Aorta (tissue), 5 donors: ENCODE results near the gene HLCS. TPM values are rescaled to one million over a fixed set of nuclear protein-coding genes. Genes with fewer than 3 reads are reported as not detected.

Experiments
- ATAC-seq: fragments of 200-7000 bp; cut with Tn5 transposase; one replicate; pipeline ENCODE4 v1.9.1; 2022; ENCODE audit warnings: moderate library complexity; ENCODE audit not compliant: low FRiP score
- DNase-seq, 2 donors: peaks; one replicate each; pipeline ENCODE4 v3.0.0-alpha.2; 2020
- H3K27ac ChIP-seq, 2 donors: one replicate each; pipeline ENCODE4 v1.5.1; 2013; ENCODE audit warnings: low read length in 2 of 2, mild to moderate bottlenecking in 2 of 2, moderate library complexity in 2 of 2, control low read depth in 1 of 2, inconsistent platforms in 1 of 2, low read depth in 1 of 2
- H3K27me3 ChIP-seq, 2 donors: one replicate each; pipeline ENCODE4 v1.6.1; 2013; ENCODE audit warnings: control low read depth in 1 of 2, low read length in 1 of 2, mild to moderate bottlenecking in 1 of 2, moderate library complexity in 1 of 2; ENCODE audit not compliant: insufficient read depth in 2 of 2, control insufficient read depth in 1 of 2
- H3K36me3 ChIP-seq, 2 donors: one replicate each; pipeline ENCODE4 v1.6.1; 2013; ENCODE audit warnings: control low read depth in 1 of 2, low read length in 1 of 2, mild to moderate bottlenecking in 1 of 2; ENCODE audit not compliant: insufficient read depth in 2 of 2, control insufficient read depth in 1 of 2
- H3K4me1 ChIP-seq, 2 donors: one replicate each; pipeline ENCODE4 v1.6.1; 2013; ENCODE audit warnings: low read length in 2 of 2, control low read depth in 1 of 2, mild to moderate bottlenecking in 1 of 2, moderate library complexity in 1 of 2; ENCODE audit not compliant: insufficient read depth in 2 of 2, control insufficient read depth in 1 of 2
- H3K4me3 ChIP-seq, 2 donors: one replicate each; pipeline ENCODE4 v1.5.1; 2013; ENCODE audit warnings: low read length in 2 of 2, control low read depth in 1 of 2, mild to moderate bottlenecking in 1 of 2
- H3K9me3 ChIP-seq: one replicate; pipeline ENCODE4 v1.6.1; 2013; ENCODE audit warnings: mild to moderate bottlenecking, low read length; ENCODE audit not compliant: control insufficient read depth
- WGBS, 2 donors: extraction: QIAGEN DNeasy Blood & Tissue Kit; methylation state at CpG; one replicate each; pipeline ENCODE4 v1.1.7; 2013; 5-methylcytosine and 5-hydroxymethylcytosine counted together
- intact Hi-C, 2 donors: fragments of 100-400 bp; cut with DNase I; formaldehyde crosslinking; loops; one replicate each; pipeline versions ENCODE4 v1.14.2 to v1.15.0; 2022
- polyA plus RNA-seq, 2 donors: library from polyadenylated mRNA; stranded (reverse); fragments of 200-250 nt; gene quantifications; one replicate each; pipeline ENCODE4 v1.2.3, GENCODE V29; 2013
- total RNA-seq, 2 donors: library from RNA; stranded (reverse); fragmentation: NEBNext Ultra II Directional; extraction: Animal tissue kit (Norgen Biotek cat#: 25700); gene quantifications; one replicate each; pipeline ENCODE4 v1.2.1, GENCODE V29; 2021
- donor health status: healthy with polysubstance abuse.
- donor health status: Bipolar disorder and iron deficiency.
- donor health status: DM: no; HTN: no; CAD: no.
- donor health status: DM: no; HTN: no; CAD: no.
- donor health status: DM: yes; HTN: yes; CAD: no.

HLCS gene
- total and polyA plus RNA-seq, 4 donors = 2.1 to 19.7 (median 10.6) TPM

DNA sequence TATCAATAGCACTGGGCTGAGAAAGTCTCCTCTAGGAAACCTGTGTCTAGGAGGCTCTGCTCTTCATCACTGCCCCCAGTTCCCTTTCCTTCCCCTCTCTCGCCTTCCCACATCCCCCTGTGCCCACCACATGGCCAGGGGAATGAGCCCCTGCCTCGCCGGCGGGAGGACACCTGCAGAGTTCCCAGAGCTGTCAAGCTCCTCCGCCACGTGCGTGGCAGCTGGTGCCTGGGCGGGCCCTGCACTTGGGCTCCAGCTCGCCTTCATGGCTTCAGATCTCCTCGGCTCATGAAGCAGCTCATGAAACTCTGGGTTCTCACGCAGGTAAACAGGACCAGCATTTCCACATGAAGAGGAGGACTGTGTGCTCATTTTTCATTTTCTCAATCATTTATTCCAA lies 204.8 kb downstream of the HLCS start:
- Histone ChIP-seq H3K27ac (no peak overlapping the region), H3K36me3 (peaks cover 4 to 5% of the 10 kb centered on the region in 2 donors), H3K4me1 (no peaks in the 10 kb centered on the region), H3K9me3 (no peaks in the 10 kb centered on the region), H3K4me3 (no peak overlapping the region), H3K27me3 (no peaks in the 10 kb centered on the region)
- intact Hi-C loops = no loop called here
- DNase-seq (no peak), ATAC-seq (no peak)
- 91 to 94% methylated on average over 11 of the region's 11 CpGs for WGBS, 2 donors

GRCh38 chr21:36759348-36760083 lies 207.0 kb downstream of the HLCS start:
- no peaks in the 10 kb centered on the region for H3K9me3 ChIP-seq
- peaks cover 4 to 11% of the 10 kb centered on the region in 2 donors for H3K36me3 ChIP-seq
- DNase-seq (no peak), ATAC-seq (no peak)
- intact Hi-C loops = no loop called here
- no peaks in the 10 kb centered on the region for H3K27me3 ChIP-seq
- H3K4me3 ChIP-seq = no peak overlapping the region
- WGBS, 2 donors = 80 to 81% methylated on average over 12 of the region's 12 CpGs
- no peak overlapping the region for H3K27ac ChIP-seq
- no peaks in the 10 kb centered on the region for H3K4me1 ChIP-seq

DNA sequence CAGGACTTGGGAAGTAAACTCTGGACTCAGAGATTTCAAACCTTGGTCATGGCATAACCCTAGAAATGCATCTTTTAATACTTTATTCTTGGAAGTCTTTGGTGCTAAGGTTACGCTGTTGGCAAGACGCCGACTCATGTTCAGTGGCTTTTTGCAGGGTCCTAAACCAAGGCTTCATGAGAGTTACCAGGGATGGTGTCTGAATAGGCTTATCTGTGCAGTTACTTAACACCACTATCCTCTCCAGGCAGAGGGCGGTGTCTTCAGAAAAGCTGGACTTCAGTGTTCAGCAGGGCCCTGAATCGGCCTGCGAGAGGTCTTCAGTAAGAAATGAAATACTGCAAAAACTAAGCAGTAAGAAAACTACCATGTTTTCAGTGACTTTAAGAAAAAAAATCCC lies 209.3 kb downstream of the HLCS start:
- H3K4me1 ChIP-seq = no peaks in the 10 kb centered on the region
- H3K27ac ChIP-seq = no peak overlapping the region
- DNase-seq (no peak), ATAC-seq (no peak)
- H3K27me3 ChIP-seq = no peaks in the 10 kb centered on the region
- H3K9me3 ChIP-seq = no peaks in the 10 kb centered on the region
- no peak overlapping the region for H3K4me3 ChIP-seq
- intact Hi-C loops = no loop called here
- 95 to 97% methylated on average over 6 of the region's 6 CpGs for WGBS, 2 donors
- H3K36me3 ChIP-seq = peaks cover 4 to 11% of the 10 kb centered on the region in 2 donors

- H3K27ac ChIP-seq = no peak overlapping the region
- H3K4me1 ChIP-seq = no peaks in the 10 kb centered on the region
- WGBS, 2 donors = 86 to 90% methylated on average over 7 of the region's 7 CpGs
- no peak overlapping the region for H3K4me3 ChIP-seq
- no peaks in the 10 kb centered on the region for H3K27me3 ChIP-seq
- H3K36me3 ChIP-seq = peaks cover 4 to 11% of the 10 kb centered on the region in 2 donors
- intact Hi-C loops = no loop called here
- H3K9me3 ChIP-seq = no peaks in the 10 kb centered on the region
- DNase-seq (no peak), ATAC-seq (no peak)
Measured at GRCh38 chr21:36756527-36756926, 209.9 kb downstream of the HLCS start.

DNA sequence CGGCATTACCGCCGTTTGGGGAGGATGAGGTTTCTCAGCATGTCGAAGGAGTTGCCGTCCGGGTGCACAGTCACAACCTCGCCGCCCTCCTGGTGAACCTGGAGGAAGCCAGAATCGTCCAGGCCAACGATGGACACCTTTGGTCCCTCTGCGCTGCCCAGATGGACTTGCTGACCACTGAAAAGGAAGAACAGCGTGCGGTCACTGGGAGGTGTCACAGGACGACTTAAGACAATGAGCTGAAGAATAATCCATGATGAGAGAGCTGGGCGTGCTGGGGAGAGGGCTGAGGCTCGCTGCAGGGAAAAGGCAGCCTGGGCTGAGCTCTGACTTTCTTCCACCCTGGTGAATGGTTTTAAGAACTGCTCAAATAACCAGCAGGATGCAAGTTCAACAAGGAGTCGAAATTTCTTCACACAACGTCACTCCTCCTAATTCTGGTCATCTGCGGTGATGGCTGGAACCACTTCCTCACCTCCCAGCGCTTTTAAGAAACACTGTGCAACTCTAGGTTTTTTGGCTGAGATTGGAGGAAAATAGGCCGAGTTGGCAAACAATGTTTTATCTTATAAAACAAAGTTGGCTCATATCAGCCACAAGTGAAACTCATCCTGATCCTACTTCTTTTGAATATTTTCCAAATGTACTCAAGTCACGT lies 212.1 kb downstream of the HLCS start:
- Histone ChIP-seq H3K27me3 (no peaks in the 10 kb centered on the region), H3K36me3 (peaks cover 0 to 11% of the 10 kb centered on the region in 2 donors), H3K27ac (no peak overlapping the region), H3K4me1 (no peaks in the 10 kb centered on the region), H3K9me3 (no peaks in the 10 kb centered on the region), H3K4me3 (no peak overlapping the region)
- intact Hi-C loops = no loop called here
- ATAC-seq (no peak), DNase-seq (no peak)
- WGBS, 2 donors = 93 to 94% methylated on average over 22 of the region's 22 CpGs

- H3K27me3 ChIP-seq = no peaks in the 10 kb centered on the region
- ATAC-seq (no peak), DNase-seq (no peak)
- H3K4me1 ChIP-seq = no peaks in the 10 kb centered on the region
- H3K9me3 ChIP-seq = no peaks in the 10 kb centered on the region
- WGBS, 2 donors = 83 to 84% methylated on average over 3 of the region's 3 CpGs
- peaks cover 0 to 11% of the 10 kb centered on the region in 2 donors for H3K36me3 ChIP-seq
- H3K4me3 ChIP-seq = no peak overlapping the region
- intact Hi-C loops = no loop called here
- H3K27ac ChIP-seq = no peak overlapping the region
Measured at GRCh38 chr21:36753556-36753955, 212.9 kb downstream of the HLCS start.

DNA sequence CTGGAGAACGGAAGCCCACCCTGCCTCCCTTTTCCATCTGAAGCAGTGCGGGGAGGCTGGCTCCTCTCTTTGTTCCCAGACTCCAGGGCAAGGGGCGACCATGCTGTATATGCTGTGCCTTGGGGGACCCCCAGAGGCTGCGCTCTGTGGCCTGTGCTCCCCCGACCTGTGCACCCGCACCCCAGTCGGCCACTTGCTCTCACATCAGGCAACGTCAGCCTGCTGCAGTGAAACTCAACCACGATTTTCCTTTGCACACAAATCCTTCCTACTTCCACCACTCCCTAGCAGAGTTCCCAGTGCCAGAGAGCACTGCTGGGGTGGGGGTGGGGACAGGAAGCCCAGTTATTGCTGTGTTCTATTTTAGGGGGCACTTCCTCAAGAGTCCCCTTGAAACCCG lies 215.1 kb downstream of the HLCS start:
- intact Hi-C loops = no loop called here
- Histone ChIP-seq H3K27me3 (no peaks in the 10 kb centered on the region), H3K27ac (no peak overlapping the region), H3K36me3 (peaks cover 0 to 4% of the 10 kb centered on the region in 2 donors), H3K9me3 (no peaks in the 10 kb centered on the region), H3K4me3 (no peak overlapping the region), H3K4me1 (no peaks in the 10 kb centered on the region)
- DNase-seq = no peak
- 83 to 87% methylated on average over 10 of the region's 10 CpGs for WGBS, 2 donors
- no peak for ATAC-seq

- H3K27ac ChIP-seq = no peak overlapping the region
- intact Hi-C loops = no loop called here
- no peaks in the 10 kb centered on the region for H3K4me1 ChIP-seq
- ATAC-seq (no peak), DNase-seq (no peak)
- H3K27me3 ChIP-seq = no peaks in the 10 kb centered on the region
- H3K9me3 ChIP-seq = no peaks in the 10 kb centered on the region
- H3K4me3 ChIP-seq = no peak overlapping the region
- H3K36me3 ChIP-seq = peaks cover 0 to 3% of the 10 kb centered on the region in 2 donors
- WGBS, 2 donors = 96 to 97% methylated on average over 2 of the region's 2 CpGs
Measured at GRCh38 chr21:36750576-36750959, 215.9 kb downstream of the HLCS start.
